ENCODE data around the gene GDPGP1.
A peak's percentile ranks its signal among the peaks of the same experiment; 100 is the strongest.

The GDPGP1 gene

GRCh38 chr15:90219421-90220141, 14.4 kb upstream of the GDPGP1 start:
- H3K4me3 ChIP-seq (replicated peaks; ENCODE audit: low read depth, low read length): no peak overlapping the region
- peak; percentile 84 for TF ChIP-seq CTCF (IDR thresholded peaks at IDR 0.05; ENCODE audit: insufficient read depth, low read length, poor library complexity, severe bottlenecking)
- peak; percentile 65 for DNase-seq (ENCODE audit: extremely low read depth, insufficient read length)
- peaks cover 10% of the 10 kb centered on the region for H3K36me3 ChIP-seq (ENCODE audit: control insufficient read depth, insufficient read depth, low read length)
- no peaks in the 10 kb centered on the region for H3K27me3 ChIP-seq (replicated peaks; ENCODE audit: control insufficient read depth, insufficient read depth, low read length)

GRCh38 chr15:90221246-90221900, 12.6 kb upstream of the GDPGP1 start:
- H3K4me3 ChIP-seq (replicated peaks; ENCODE audit: low read depth, low read length): no peak overlapping the region
- DNase-seq (ENCODE audit: extremely low read depth, insufficient read length): no peak
- peak; percentile 81 for TF ChIP-seq CTCF (IDR thresholded peaks at IDR 0.05; ENCODE audit: insufficient read depth, low read length, poor library complexity, severe bottlenecking)
- H3K36me3 ChIP-seq (ENCODE audit: control insufficient read depth, insufficient read depth, low read length): peaks cover 20% of the 10 kb centered on the region
- no peaks in the 10 kb centered on the region for H3K27me3 ChIP-seq (replicated peaks; ENCODE audit: control insufficient read depth, insufficient read depth, low read length)

- Histone ChIP-seq H3K27me3 (replicated peaks; ENCODE audit: control insufficient read depth, insufficient read depth, low read length) (no peaks in the 10 kb centered on the region), H3K36me3 (ENCODE audit: control insufficient read depth, insufficient read depth, low read length) (peaks cover 22% of the 10 kb centered on the region), H3K4me3 (replicated peaks; ENCODE audit: low read depth, low read length) (no peak overlapping the region)
- DNase-seq (ENCODE audit: extremely low read depth, insufficient read length): no peak
- TF ChIP-seq CTCF (IDR thresholded peaks at IDR 0.05; ENCODE audit: insufficient read depth, low read length, poor library complexity, severe bottlenecking): no peak
Observed at GRCh38 chr15:90222547-90222946, 11.5 kb upstream of the GDPGP1 start.

GRCh38 chr15:90223441-90224165, 10.4 kb upstream of the GDPGP1 start:
- H3K36me3 ChIP-seq (ENCODE audit: control insufficient read depth, insufficient read depth, low read length): peaks cover 32% of the 10 kb centered on the region
- H3K4me3 ChIP-seq (replicated peaks; ENCODE audit: low read depth, low read length): no peak overlapping the region
- DNase-seq (ENCODE audit: extremely low read depth, insufficient read length): no peak
- no peak for TF ChIP-seq CTCF (IDR thresholded peaks at IDR 0.05; ENCODE audit: insufficient read depth, low read length, poor library complexity, severe bottlenecking)
- H3K27me3 ChIP-seq (replicated peaks; ENCODE audit: control insufficient read depth, insufficient read depth, low read length): no peaks in the 10 kb centered on the region

- no peak for DNase-seq (ENCODE audit: extremely low read depth, insufficient read length)
Observed at GRCh38 chr15:90225047-90225446, 9.0 kb upstream of the GDPGP1 start.

More at GRCh38 chr15:90225047-90225446, 9.0 kb upstream of the GDPGP1 start:
- no peaks in the 10 kb centered on the region for H3K27me3 ChIP-seq (replicated peaks; ENCODE audit: control insufficient read depth, insufficient read depth, low read length)
- no peak overlapping the region for H3K4me3 ChIP-seq (replicated peaks; ENCODE audit: low read depth, low read length)
- H3K36me3 ChIP-seq (ENCODE audit: control insufficient read depth, insufficient read depth, low read length): peaks cover 39% of the 10 kb centered on the region
- no peak for TF ChIP-seq CTCF (IDR thresholded peaks at IDR 0.05; ENCODE audit: insufficient read depth, low read length, poor library complexity, severe bottlenecking)

All from GM06990 (cell line).